ENCODE results near the gene KRTAP10-8.
"Not testable (repeated sequence)": the region's sequence is repeated elsewhere in the genome, so short reads cannot be mapped to it uniquely, and the experiment has no call there.

Gene KRTAP10-8

DNA sequence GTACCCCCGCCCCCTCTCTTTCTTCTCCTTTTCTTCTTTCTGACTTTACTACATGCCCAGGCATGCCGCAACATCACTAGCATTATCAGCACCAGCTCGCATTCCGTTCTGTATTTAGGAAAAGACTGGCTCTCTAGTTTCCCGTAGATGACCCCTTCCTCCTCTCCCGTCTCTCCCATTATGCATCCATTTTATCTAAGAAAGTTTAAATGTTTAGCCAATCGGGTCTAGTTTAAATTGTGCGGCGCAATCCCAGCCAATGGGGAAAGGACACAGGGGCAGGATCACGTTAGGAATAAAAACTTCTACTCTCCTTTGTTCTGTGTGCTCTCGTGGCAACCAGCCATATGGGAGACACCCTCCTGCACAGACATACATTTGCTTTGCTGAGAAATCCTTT lies 13.8 kb upstream of the KRTAP10-8 start:
- no peak for DNase-seq (ENCODE audit: low read depth in 1 of 2, low spot score in 1 of 2)

DNA sequence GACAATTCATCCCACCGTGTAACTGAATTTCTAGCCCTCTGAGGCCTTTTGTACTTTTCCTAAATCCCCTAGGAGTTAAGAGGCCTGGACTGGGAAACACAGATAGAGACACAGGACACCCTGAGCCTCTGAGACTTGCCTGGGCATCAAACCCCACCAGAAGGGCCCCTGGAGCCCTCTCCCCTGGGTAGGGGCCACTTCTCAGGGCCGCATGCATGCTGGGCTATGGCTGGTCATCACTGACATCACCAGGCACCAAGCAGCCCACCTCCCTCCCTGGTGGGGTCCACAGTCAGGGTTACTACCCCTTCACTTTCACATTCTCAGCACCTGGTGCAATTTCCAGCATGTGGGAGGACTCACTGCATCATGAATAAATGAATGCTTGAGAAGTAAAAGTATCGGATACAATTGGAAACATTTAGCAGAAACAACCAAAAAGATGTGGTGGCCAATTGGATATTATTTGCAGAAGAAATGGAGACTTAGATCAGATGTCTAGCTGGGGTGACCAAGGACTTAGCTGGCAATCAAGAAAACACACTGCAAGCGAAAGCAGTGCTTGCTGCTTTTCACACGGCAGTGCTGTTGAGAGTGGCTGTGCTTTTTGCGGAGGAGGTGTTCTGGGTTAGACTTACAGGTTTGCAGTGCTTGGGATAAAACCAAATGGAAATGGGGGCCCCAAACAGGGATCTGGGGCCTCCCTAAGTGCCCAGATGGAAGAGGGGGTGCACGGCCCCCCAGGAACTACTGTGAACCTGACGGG lies 12.4 kb upstream of the KRTAP10-8 start:
- DNase-seq (ENCODE audit: low read depth in 1 of 2, low spot score in 1 of 2) = no peak

DNA sequence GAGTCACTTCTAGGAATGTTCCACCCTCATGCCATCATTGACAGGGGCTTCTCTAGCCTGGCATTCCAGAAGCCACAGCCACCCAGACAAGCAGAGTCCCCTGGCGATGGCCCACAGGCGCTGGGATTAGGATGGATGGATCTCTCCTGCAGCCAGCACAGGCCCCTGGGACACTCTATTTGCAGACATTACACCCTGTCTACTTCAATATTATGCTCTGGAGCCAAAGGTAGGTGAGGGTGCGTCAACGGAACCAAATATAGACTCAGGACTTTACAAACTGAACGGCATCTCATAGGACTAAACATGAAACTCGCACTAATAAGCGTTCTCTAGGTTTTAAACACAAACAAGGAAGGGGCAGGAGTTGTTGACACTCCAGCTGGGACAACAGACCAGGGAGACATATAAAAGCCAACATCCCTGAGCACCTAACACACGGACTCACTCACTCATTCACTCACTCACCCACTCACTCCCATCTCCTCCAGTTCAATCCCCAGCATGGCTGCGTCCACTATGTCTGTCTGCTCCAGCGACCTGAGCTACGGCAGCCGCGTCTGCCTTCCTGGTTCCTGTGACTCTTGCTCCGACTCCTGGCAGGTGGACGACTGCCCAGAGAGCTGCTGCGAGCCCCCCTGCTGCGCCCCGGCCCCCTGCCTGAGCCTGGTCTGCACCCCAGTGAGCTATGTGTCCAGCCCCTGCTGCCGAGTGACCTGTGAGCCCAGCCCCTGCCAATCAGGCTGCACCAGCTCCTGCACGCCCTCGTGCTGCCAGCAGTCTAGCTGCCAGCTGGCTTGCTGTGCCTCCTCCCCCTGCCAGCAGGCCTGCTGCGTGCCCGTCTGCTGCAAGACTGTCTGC lies 11.5 kb upstream of the KRTAP10-8 start, which contains the start of gene KRTAP10-7:
Gene KRTAP10-7 (plus strand): TSS at position 480 of the 861 bp plus-strand sequence. CDS start 25 bp downstream, at position 505.
- DNase-seq (ENCODE audit: low read depth in 1 of 2, low spot score in 1 of 2) = not testable (repeated sequence)

DNA sequence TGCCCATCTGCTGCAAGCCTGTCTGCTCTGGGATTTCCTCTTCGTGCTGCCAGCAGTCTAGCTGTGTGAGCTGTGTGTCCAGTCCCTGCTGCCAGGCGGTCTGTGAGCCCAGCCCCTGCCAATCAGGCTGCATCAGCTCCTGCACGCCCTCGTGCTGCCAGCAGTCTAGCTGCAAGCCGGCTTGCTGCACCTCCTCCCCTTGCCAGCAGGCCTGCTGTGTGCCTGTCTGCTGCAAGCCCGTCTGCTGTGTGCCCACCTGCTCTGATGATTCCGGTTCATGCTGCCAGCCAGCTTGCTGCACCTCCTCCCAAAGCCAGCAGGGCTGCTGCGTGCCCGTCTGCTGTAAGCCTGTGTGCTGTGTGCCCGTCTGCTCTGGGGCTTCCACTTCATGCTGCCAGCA lies 10.8 kb upstream of the KRTAP10-8 start:
- not testable (repeated sequence) for DNase-seq (ENCODE audit: low read depth in 1 of 2, low spot score in 1 of 2)

DNA sequence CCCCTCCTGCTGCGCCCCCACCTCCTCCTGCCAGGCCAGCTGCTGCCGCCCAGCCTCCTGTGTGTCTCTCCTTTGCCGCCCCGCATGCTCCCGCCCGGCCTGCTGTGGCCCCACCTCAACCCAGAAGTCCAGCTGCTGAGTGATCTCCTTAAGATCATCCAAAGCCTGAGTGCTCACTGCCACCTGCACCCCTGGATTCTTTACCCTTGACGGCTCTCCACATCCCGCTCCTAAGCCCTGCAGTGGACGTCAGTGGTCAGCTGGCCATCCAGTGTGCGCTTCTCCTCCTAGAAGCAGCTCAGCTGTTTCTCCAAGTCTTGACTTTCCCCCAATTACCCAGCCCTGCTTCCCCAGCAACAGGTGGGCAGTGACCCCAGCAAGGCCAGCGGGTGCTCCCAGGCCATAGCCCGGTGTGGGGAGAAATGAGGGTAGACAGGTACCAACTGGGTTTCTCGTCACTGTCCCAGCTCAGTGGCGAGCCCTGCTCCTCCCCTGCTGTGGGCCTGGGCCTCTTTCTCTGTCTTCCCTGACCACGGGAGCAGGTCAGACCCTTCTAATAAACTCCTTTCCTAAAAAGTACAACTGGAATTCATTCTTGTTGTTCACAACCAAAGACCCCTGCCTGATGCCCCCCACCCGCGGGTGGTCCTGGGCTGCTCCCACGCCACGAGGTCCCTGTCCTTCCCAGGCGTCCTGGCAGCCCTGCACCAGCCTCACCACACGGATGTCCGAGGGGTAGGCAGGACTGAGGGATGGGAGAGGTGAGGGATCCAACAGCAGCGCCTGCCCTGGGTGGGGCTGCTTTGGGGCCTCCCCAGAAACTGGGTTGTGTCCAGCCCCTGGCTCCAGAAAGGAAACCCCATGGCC lies 10.1 kb upstream of the KRTAP10-8 start:
- DNase-seq (ENCODE audit: low read depth in 1 of 2, low spot score in 1 of 2) = no peak

DNA sequence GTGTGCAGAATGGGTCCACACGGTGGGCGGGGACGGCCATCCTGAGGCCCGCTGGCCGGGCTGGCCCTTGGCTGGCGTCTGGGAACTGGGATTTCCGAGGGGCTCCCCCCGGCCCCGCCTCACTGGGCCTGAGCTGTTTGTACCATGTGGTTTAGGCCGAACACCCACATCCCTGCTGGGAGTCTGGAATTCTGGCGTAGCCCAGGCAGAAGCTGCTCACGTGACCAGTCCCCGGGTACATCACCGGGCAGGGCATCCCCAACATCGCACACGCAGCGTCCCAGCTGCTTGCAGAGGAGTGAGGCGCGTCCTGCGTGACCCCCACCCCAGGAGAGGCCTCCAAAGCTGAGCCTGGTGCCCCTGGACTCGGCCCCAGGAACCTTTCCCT lies 9.4 kb upstream of the KRTAP10-8 start:
- DNase-seq (ENCODE audit: low read depth in 1 of 2, low spot score in 1 of 2) = no peak

DNA sequence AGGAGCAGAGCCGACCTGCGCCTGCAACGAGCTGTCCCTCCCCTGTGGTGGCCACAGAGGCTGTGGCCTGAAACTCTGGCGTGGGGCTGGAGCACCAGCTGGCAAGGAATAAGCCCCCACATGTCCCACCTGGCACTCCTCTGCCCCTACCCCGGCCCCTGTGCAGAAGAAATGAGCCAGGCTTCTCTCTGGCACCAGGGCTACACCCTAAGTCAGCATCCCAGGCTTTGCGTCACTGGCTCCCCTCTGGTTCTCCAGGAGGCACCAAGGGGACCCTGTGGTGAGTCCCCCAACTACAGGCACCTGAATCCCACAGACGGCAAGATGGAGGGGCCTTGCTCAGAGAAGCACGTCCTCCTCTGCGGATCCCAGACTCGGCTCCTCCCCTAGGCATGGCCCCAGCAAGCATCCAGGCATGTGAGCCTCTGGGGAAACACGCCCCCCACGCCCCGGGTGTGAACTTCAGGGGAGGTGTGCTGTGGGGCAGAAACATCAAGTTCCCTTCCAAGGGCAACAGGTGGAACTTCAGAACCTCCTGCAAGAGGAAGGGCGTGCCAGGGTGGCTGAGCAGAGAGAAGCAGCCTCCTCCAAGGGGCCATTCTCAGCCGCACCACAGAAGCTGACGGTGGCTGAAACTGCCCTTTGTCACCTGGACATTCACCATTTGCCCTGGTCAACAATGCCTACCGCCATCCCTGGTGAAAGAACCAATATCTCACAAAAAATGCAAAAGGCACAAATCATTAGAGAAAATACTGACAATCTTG lies 8.6 kb upstream of the KRTAP10-8 start:
- DNase-seq (ENCODE audit: low read depth in 1 of 2, low spot score in 1 of 2) = no peak

DNA sequence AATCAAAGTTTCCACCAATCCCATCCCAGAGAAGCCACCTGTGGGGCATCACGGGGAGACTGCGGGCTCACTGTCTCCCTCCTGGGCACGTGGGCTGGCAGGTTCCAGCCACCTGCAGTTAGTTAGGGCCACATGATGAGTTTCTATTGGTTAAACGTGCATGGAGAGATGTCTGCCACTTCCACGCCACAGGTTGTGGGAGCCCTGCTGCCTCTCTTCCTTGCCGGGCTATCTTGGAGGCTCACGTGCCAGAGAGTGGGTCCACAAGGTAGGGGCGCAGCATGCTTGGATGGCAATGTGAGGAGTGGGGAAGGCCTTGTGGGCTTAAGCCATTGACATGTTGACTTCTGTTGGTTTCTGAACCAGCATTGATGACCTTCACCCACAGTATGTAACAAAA lies 8.0 kb upstream of the KRTAP10-8 start:
- no peak for DNase-seq (ENCODE audit: low read depth in 1 of 2, low spot score in 1 of 2)

DNA sequence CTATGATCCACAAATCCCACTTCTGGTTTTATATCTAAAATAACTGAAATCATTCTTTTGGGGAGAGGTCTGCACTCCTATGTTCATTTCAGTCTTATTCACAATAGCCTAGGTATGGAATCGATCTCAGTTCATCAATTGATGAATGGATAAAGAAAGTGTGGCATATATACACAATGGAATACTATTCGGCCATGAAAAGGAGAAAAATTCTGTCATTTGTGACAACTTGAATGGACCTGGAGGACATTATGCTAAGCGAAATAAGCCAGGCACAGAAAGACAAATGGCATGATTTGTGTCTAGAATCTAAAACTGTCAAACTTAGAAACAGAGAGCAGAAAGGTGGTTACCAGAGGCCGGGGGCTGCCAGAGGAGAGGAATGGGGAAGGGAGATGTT lies 5.4 kb upstream of the KRTAP10-8 start:
- no peak for DNase-seq (ENCODE audit: low read depth in 1 of 2, low spot score in 1 of 2)

DNA sequence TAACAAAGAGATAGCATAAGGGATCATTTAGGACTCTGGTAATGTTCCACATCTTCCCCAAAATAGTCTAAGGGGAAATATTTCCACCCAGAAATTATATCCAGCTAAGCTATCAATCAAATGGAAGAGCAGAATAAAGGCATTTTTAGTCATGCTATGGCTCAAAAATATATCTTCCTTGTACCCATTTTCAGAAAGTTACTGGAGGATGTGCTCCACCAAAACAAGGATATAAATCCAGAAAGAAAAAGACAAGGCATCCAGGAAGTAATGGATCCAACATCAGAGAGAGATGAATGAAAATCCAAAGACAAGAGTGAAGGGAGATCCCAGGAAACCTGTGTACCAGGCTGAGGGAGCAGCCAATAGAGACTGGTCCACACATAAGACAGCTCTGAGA lies 2.7 kb upstream of the KRTAP10-8 start:
- no peak for DNase-seq (ENCODE audit: low read depth in 1 of 2, low spot score in 1 of 2)

DNA sequence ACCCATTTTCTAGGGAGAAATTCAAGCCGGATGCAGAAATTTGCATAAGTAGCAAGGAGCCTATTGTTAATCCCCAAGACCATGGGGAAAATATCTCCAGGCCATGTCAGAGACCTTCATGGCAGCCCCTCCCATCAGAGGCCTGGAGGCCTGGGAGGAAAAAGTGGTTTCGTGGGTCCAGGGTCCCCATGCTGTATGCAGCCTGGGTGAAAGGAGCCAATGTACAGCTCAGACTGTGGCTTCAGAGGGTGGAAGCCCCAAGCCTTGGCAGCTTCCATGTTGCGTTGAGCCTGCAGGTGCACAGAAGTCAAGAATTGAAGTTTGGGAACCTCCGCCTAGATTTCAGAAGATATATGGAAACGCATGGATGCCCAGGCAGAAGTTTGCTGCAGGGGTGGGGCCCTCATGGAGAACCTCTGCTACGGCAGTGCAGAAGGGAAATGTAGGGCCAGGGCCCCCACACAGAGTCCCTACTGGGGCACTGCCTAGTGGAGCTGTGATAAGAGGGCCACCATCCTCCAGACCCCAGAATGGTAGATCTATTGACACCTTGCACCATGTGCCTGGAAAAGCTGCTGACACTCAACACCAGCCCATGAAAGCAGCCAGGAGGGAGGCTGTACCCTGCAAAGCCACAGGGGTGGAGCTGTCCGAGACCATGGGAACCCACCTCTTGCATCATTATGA lies 1.6 kb upstream of the KRTAP10-8 start:
- not testable (repeated sequence) for DNase-seq (ENCODE audit: low read depth in 1 of 2, low spot score in 1 of 2)

DNA sequence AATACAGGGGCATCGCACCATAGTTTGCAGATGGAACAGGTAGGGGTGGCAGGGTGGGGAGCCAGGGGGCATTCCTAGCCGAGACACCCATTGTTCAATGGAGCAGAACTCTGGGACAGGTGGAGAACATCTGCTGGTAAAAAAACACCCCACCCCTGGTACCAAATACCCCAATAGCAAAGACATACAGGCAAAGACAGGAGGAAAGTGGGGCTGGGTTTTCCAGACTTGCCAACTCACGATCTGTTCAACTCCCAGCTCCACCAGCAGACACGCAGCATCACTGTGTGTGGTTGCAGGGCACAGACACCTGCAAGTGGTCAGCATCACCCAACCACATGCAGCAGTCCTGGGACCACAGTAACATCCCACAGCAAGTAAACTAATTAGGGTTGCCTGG lies 328 bp upstream of the KRTAP10-8 start:
- DNase-seq (ENCODE audit: low read depth in 1 of 2, low spot score in 1 of 2) = no peak

DNA sequence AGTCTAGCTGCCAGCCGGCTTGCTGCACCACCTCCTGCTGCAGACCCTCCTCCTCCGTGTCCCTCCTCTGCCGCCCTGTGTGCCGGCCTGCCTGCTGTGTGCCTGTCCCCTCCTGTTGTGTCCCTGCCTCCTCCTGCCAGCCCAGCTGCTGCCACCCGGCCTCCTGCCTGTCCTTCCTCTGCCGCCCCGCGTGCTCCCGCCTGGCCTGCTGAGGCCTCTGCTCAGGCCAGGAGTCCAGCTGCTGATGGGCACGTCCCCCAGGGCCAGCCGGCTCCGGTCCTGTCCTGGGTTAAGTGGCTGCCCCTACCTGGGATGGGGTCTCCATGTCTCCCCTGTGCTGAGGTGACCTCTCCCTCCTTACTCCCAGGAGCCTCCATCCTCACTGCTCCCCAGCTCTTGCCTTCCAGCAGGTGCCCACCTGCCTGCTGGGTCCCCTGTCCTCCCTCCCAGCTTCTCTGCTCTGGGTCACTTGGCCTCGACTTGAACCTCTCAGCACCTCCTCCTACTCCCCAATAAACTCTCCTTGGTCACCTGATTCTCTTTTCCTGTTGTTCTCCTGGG lies 870 bp downstream of the KRTAP10-8 start:
- no peak for DNase-seq (ENCODE audit: low read depth in 1 of 2, low spot score in 1 of 2)

DNA sequence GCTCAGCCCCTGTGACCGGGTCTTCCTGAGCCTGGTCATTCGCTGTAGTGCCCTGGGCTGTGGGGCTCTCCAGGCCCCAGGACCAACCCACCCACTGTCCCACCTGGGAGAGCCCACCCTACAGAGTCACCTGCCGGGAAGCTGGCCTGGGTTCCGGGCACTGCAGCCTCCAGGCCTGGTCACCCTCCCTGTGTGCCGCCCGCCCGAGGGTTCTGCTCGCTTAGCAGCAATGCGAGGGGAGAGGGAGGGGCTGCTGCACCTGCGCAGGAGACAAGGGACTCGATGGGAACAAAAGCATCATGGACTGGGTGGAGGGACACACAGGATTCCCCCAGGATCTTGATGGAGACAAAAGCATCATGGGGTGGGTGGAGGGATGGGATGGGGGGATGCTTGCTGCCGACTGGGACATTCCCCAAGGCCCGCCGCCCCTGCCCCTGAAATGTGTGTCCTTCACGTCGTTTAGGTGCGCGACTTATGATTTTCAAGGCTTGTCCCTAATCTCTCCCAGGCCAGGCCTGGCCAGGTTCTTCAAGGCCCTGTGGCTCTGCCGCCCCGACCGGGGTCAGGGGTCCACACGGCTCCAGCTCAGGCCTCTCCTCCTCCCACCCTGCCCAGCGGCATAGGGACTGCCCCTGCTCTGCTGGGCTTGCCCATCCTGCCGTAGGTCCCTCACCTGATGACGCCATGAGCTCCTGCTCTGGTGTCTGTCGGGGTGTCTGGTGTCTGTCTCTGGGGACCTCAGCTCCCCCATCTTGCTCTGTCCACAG lies 1.7 kb downstream of the KRTAP10-8 start:
- DNase-seq (ENCODE audit: low read depth in 1 of 2, low spot score in 1 of 2) = no peak

DNA sequence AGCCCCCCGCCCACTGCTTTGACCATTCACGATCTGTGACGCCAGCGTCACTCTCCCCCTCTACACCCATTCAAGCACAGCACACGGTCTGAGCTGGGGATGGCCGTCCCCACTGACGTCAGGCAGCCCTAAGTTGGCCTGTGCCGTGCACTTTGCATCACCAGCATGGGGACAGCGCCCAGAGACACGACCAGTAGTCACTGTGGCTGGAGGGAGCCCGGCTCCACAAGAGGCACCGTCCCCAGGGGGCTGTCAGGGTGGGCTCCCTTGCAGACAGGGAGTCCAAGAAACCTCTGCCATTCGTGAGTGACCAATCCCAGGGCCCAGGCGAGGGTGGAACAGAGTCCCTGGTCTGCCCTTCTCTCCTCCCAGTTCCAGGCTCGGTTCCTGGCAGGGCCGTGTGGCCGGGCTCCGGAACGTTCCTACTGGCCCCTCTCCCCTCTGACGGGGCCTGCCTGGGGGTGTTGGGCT lies 2.3 kb downstream of the KRTAP10-8 start:
- DNase-seq (ENCODE audit: low read depth in 1 of 2, low spot score in 1 of 2) = no peak

DNA sequence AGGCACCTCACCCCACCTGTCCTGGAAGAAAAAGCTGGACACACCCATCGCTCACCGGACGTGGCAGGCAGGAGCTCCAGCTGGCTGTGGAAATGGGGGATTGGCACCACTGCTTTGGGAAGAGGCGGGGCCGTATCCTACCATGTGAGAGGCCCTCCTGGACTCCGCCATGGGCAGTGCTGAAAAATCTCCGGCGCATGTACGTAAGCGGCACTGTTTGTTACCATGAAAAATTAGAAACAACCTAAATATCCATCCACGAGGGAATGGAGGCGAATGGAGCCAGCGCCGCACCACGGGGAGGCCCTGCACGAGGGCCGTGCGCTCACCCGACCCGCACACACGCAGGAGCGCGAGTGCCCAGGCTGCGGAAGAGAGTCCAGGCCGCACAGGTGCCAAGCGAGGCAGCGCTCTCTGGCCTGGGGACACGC lies 3.1 kb downstream of the KRTAP10-8 start:
- DNase-seq (ENCODE audit: low read depth in 1 of 2, low spot score in 1 of 2) = peak in 1 of 2 donors; percentile 0

DNA sequence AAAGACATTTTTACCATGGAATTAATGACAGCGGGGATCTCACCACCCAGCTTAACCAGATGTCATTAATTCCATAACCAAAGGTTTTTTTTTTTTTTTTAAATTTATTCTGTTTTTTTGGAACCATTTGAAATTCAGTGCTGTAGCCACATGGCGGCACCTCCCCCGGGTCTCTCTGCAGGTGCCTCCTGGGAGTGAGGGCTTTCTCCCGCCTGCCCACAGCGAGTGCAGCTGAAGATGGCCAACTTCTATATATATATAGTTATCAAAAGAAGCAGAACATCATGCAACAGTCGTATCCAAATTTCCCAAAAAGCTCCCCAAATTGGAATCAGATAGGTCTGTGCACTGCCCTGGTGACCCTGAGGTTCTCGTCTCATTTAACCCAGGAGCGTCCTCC lies 3.6 kb downstream of the KRTAP10-8 start:
- no peak for DNase-seq (ENCODE audit: low read depth in 1 of 2, low spot score in 1 of 2)

DNA sequence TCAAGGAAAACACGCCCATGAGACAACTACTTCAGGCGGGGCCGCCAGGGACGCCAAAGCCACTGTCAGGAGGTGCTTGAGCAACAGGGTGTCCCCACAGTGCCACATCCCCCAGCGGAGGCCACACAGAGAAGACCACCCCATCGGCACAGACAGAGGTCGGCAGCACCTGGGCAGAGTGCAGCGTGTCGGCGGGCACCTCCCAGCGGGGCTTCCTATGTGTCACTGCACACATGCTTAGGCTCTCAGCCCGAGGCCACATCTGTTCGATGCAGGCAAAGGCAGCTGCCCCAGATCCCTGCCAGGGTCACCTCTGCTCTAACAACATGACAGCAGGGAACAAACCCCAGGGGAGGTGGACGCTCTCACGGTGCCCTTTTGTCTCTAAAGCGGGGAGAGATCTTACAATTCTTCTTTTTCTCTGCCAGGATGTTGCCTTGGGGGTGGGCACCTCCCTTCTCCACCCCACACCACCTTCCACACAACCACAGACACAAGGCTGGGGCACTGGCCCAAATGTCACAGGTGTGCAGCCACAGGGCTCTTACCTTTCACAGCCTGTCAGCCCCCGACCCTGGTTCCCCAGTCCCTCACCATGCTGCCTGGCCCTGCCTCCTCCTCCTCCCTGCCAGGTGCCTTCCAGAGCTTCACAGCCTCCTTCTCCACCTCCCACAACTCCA lies 4.2 kb downstream of the KRTAP10-8 start:
- DNase-seq (ENCODE audit: low read depth in 1 of 2, low spot score in 1 of 2) = no peak
